Measurements from ENCODE around the gene MACF1. TPM values are rescaled to one million over a fixed set of nuclear protein-coding genes. Genes with fewer than 3 reads are reported as not detected.

MACF1 gene
- total and polyA plus RNA-seq, 12 donors = 85.3 to 379 (median 305) TPM

DNA sequence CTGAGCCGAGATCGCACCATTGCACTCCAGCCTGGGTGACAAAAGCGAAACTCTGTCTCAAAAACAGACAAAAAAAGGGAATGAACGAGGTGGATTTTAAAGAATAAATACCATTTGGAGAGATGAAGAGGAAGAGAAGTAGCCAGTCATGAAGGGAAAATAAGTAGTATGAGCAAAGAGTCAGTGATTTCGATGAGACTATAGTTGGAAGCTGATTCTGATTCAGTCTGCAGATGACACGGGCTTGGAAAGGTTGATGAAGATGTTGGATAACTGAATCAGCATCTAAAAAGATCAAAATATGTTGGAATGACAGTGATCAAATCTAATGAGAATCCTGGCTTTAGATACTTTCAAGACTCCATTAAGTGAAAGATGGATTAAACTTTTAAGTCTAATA, 23.8 kb downstream of the MACF1 start:
- 88 to 94% methylated on average over 6 of the region's 6 CpGs for WGBS, 2 donors
- no peak overlapping the region for H3K4me3 ChIP-seq
- peaks cover 3 to 69% (median 47%) of the 10 kb centered on the region in 9 donors for H3K4me1 ChIP-seq
- no peak overlapping the region for H3K27ac ChIP-seq
- DNase-seq = no peak
- H3K27me3 ChIP-seq = no peaks in the 10 kb centered on the region
- no peaks in the 10 kb centered on the region for H3K9me3 ChIP-seq
- no peak for ATAC-seq
- intact Hi-C loops (cut with DNase I) = no loop called here
- peaks cover 0 to 26% (median 5%) of the 10 kb centered on the region in 9 donors for H3K36me3 ChIP-seq
- TF ChIP-seq CTCF (IDR thresholded peaks at IDR 0.05) = no peak

DNA sequence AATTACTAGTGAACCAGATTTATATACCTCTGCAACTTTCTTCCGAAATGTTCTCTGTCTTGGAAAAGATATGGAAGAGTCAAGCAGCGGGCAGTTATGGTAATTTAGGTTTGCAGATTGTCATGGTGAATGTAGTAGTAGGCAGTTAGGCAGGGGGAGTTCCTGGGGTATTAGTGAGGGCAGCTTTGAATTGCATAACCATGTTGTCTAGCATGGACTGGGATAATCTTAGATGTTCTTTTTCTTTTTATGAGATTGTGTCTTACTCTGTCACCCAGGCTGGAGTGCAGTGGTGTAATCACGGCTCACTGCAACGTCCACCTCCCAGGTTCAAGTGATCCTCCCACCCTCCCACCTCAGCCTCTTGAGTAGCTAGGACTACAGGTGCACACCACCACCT, 25.0 kb downstream of the MACF1 start:
- no peak for TF ChIP-seq CTCF (IDR thresholded peaks at IDR 0.05)
- intact Hi-C loops (cut with DNase I) = no loop called here
- peaks cover 0 to 29% (median 5%) of the 10 kb centered on the region in 9 donors for H3K36me3 ChIP-seq
- no peak for ATAC-seq
- H3K9me3 ChIP-seq = no peaks in the 10 kb centered on the region
- no peaks in the 10 kb centered on the region for H3K27me3 ChIP-seq
- no peak for DNase-seq
- no peak overlapping the region for H3K4me3 ChIP-seq
- WGBS, 2 donors = 93 to 97% methylated on average over 4 of the region's 4 CpGs
- no peak overlapping the region for H3K27ac ChIP-seq
- H3K4me1 ChIP-seq = peaks cover 0 to 57% (median 41%) of the 10 kb centered on the region in 9 donors

DNA sequence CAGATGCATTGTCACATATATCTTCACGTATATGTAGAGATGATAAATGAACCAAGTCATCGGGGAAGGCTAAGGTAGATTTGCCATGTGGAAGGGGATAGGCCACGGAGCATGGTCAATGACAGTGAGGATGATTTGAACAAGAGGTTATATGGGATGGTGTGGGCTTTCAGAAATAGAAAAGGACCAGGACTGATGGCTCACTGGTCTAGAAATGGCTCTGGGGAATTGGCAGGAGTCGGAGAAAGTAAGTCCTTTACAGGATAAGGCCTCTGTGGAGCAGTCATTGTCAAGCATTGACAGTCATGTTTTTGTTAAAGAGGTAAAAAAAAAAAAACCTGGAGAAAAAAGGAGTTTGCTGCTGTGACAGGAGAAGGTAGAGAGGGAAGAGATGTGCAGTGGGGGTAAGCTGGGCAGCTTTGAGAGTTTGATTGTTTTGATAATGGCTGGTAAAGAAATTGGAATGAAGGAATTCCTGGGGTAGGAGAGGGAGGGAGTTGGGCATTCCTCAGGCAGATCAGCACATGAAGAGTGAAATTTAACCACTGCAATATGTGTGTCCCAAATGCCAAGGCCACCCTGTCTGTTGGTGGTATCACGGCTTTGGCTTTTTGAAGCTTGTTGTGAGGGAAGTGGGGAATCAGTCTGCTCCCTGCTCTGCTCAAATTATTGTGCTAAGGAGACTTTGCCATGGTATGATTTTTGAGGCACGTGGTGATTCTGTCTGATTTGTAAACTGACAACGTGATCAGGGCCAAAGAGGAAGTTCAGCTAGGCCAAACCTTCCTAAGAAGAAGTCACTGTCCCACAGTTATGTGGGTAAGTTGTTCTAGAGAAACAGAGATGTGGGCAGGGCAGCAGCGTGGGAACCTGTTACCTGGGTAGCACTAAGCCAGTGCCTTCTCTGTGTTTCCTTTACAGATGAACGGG, 26.0 kb downstream of the MACF1 start:
- no peak for TF ChIP-seq CTCF (IDR thresholded peaks at IDR 0.05)
- intact Hi-C loops (cut with DNase I) = no loop called here
- H3K4me3 ChIP-seq = no peak overlapping the region
- peak overlapping the region in 5 of 10 donors; percentile 3 to 69 (median 20) for H3K27ac ChIP-seq
- ATAC-seq = peak; percentile 25 to 69 (median 56)
- H3K27me3 ChIP-seq = no peaks in the 10 kb centered on the region
- peaks cover 0 to 54% (median 37%) of the 10 kb centered on the region in 9 donors for H3K4me1 ChIP-seq
- 58 to 62% methylated on average over 9 of the region's 9 CpGs for WGBS, 2 donors
- no peaks in the 10 kb centered on the region for H3K9me3 ChIP-seq
- DNase-seq = no peak
- H3K36me3 ChIP-seq = peaks cover 0 to 29% (median 5%) of the 10 kb centered on the region in 9 donors

- Histone ChIP-seq H3K9me3 (no peaks in the 10 kb centered on the region), H3K27ac (peak overlapping the region in 4 of 10 donors; percentile 9 to 60 (median 34)), H3K27me3 (no peaks in the 10 kb centered on the region), H3K4me1 (peaks cover 10 to 38% (median 32%) of the 10 kb centered on the region in 9 donors), H3K36me3 (peaks cover 0 to 41% (median 5%) of the 10 kb centered on the region in 9 donors), H3K4me3 (no peak overlapping the region)
- DNase-seq (no peak), ATAC-seq (peak in 4 of 8 donors; percentile 11 to 43 (median 34))
- intact Hi-C loops (cut with DNase I) = no loop called here
- WGBS, 2 donors = 62 to 74% methylated on average over 4 of the region's 4 CpGs
- no peak for TF ChIP-seq CTCF (IDR thresholded peaks at IDR 0.05)
Observed at GRCh38 chr1:39236971-39237370, 32.5 kb downstream of the MACF1 start.

Data from heart right ventricle (tissue), 16 donors.